OCI-LY7 (cell line): ENCODE measurements around the gene ACBD6. TPM values are rescaled to one million over a fixed set of nuclear protein-coding genes. Genes with fewer than 3 reads are reported as not detected.

Experiments
- BruUV-seq: library from RNA; stranded (reverse); fragments of 400-500 nt; replicated peaks from 2 replicates; lab custom pipeline; 2021; lab: Mats Ljungman, UMichigan
- CTCF ChIA-PET: fragments of 300-600 bp; sonication (Branson Sonifier 250); formaldehyde crosslinking; loops from one replicate; lab custom pipeline; 2022; ENCODE audit warnings: antibody characterized with exemption; ENCODE audit not compliant: unreplicated experiment; lab: Charles Lee
- POLR2A ChIA-PET: fragments of 300-600 bp; sonication (Branson Sonifier 250); formaldehyde crosslinking; loops from one replicate; lab custom pipeline; 2022; ENCODE audit warnings: antibody characterized with exemption; lab: Charles Lee
- DNase-seq: peaks from one replicate; pipeline ENCODE4 v3.0.0-alpha.2; 2015; ENCODE audit warnings: low spot score
- H2AFZ ChIP-seq: fragments of 200-600 bp; sonication (generic), shearing (Covaris generic); 2 replicates; pipeline ENCODE4 v1.6.1; 2014; ENCODE audit warnings: mild to moderate bottlenecking, antibody characterized with exemption, low read length, moderate library complexity
- H3K27ac ChIP-seq: fragments of 200-600 bp; sonication (generic); 2 replicates; pipeline ENCODE4 v1.5.1; 2014; ENCODE audit warnings: mixed run types, low read depth, mild to moderate bottlenecking, moderate library complexity, low read length, inconsistent platforms; ENCODE audit not compliant: poor library complexity, severe bottlenecking
- H3K36me3 ChIP-seq: fragments of 200-600 bp; sonication (generic); 2 replicates; pipeline ENCODE4 v1.6.1; 2014; ENCODE audit warnings: mild to moderate bottlenecking, antibody characterized with exemption, low read length, moderate library complexity, mixed read lengths; ENCODE audit not compliant: insufficient read depth
- H3K4me1 ChIP-seq: fragments of 200-600 bp; sonication (generic); 2 replicates; pipeline ENCODE4 v1.5.1; 2014; ENCODE audit warnings: mild to moderate bottlenecking, low read length; ENCODE audit not compliant: insufficient read depth, poor library complexity, severe bottlenecking
- H3K4me2 ChIP-seq: fragments of 200-600 bp; sonication (generic); 2 replicates; pipeline ENCODE4 v1.6.1; 2014; ENCODE audit warnings: mild to moderate bottlenecking, low read length
- H3K4me3 ChIP-seq: fragments of 200-600 bp; sonication (generic); 2 replicates; pipeline ENCODE4 v1.5.1; 2014; ENCODE audit warnings: mild to moderate bottlenecking, low read depth, low read length; ENCODE audit not compliant: poor library complexity, severe bottlenecking
- H3K79me2 ChIP-seq: fragments of 200-600 bp; sonication (generic); 2 replicates; pipeline ENCODE4 v1.6.1; 2016; ENCODE audit warnings: low read depth, mild to moderate bottlenecking, low read length, moderate library complexity, mixed read lengths; ENCODE audit not compliant: insufficient read depth
- H3K9me2 ChIP-seq: fragments of 200-600 bp; sonication (generic); 2 replicates; pipeline ENCODE4 v1.6.1; 2016; ENCODE audit warnings: mild to moderate bottlenecking, low read length, mixed read lengths; ENCODE audit not compliant: insufficient read depth
- H3K9me3 ChIP-seq: fragments of 200-600 bp; sonication (generic); 2 replicates; pipeline ENCODE4 v1.6.1; 2014; ENCODE audit warnings: mild to moderate bottlenecking, mixed run types, low read length, mixed read lengths
- H4K20me1 ChIP-seq: fragments of 200-600 bp; sonication (generic); 2 replicates; pipeline ENCODE4 v1.6.1; 2014; ENCODE audit warnings: mild to moderate bottlenecking, antibody characterized with exemption, low read length, moderate library complexity, mixed read lengths; ENCODE audit not compliant: insufficient read depth
- EZH2phosphoT487 ChIP-seq: fragments of 200-600 bp; sonication (generic); IDR thresholded peaks from 2 replicates; pipeline ENCODE4 v1.6.1; 2018; ENCODE audit warnings: low read depth, borderline replicate concordance, mild to moderate bottlenecking, mixed run types, antibody characterized with exemption, low read length, moderate library complexity, mixed read lengths
- intact Hi-C: fragments of 100-400 bp; cut with micrococcal nuclease; formaldehyde crosslinking; loops from one replicate; pipeline ENCODE4 v1.10.0; 2022; ENCODE audit not compliant: unreplicated experiment
- total RNA-seq, 2 experiments: library from RNA; depleted of rRNA in 1 of 2; stranded (reverse); fragments of >200 nt in 1 of 2; shearing (Covaris generic) in 1 of 2; gene quantifications; 2 replicates each; pipeline ENCODE4 v1.2.3, GENCODE V29; 2014 to 2022
- TF ChIP-seq, protein P1 (sequence below): fragments of 200-600 bp; sonication (generic); conservative IDR thresholded peaks from 2 replicates; pipeline ENCODE4 v1.5.1; 2014; ENCODE audit warnings: mild to moderate bottlenecking, antibody characterized with exemption, low read length, moderate library complexity, mixed read lengths

The ACBD6 gene
- total RNA-seq, 2 experiments from 2014 or later = 61.2 to 78.4 TPM

DNA sequence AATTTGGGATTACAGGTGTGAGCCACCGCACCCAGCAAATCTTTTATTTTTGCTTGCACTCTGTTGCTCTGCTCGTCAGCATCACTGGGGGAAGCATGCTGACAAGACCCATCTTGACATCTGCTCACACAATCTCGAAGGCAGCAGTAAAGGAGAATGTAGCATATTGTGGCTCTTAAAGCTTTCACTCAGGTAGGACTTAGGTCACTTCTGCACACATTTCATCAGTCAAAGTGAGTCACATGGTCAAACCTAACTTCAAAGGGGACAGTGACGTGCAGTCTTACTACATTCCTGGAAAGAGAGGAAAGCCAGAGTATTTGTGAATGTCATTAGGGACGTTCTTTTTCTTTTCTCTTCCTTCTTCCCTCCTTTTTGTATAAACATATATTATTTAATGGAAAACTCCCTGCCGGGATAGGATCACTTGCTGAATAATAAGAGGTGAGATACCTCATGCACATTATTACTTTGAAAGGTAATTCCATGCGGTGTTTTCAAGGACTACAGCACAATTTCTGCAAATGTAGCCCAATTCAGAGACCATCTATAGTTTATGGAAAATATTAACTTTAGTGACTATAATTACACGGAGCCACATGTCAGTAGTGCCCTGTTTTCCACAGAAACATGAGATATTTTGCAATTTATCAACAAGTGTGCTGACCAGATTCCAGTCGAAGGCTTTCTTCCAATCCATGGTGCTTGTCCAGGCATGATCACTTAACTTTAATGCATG is 19.3 kb upstream of the ACBD6 start:
- POLR2A ChIA-PET = interaction anchor here (0.6 kb wide), 1 partner anchor 266 kb away, joined by 3 read pairs; no protein-coding TSS in a partner anchor
- no peaks in the 10 kb centered on the region for H3K79me2 ChIP-seq
- no peaks in the 10 kb centered on the region for H3K9me3 ChIP-seq
- CTCF ChIA-PET = interaction anchor here (0.6 kb wide), 1 partner anchor 467 kb away, joined by 3 read pairs; no protein-coding TSS in a partner anchor
- no peak overlapping the region for H3K27ac ChIP-seq
- intact Hi-C loops = no loop called here
- H3K9me2 ChIP-seq = no peaks in the 10 kb centered on the region
- no peak overlapping the region for H3K4me2 ChIP-seq
- H3K36me3 ChIP-seq = no peaks in the 10 kb centered on the region
- no peak for DNase-seq
- no peak overlapping the region for H2AFZ ChIP-seq
- BruUV-seq = no TSS peak
- H3K4me1 ChIP-seq = no peaks in the 10 kb centered on the region
- TF ChIP-seq EZH2phosphoT487 = no peak
- TF ChIP-seq, protein P1, sequence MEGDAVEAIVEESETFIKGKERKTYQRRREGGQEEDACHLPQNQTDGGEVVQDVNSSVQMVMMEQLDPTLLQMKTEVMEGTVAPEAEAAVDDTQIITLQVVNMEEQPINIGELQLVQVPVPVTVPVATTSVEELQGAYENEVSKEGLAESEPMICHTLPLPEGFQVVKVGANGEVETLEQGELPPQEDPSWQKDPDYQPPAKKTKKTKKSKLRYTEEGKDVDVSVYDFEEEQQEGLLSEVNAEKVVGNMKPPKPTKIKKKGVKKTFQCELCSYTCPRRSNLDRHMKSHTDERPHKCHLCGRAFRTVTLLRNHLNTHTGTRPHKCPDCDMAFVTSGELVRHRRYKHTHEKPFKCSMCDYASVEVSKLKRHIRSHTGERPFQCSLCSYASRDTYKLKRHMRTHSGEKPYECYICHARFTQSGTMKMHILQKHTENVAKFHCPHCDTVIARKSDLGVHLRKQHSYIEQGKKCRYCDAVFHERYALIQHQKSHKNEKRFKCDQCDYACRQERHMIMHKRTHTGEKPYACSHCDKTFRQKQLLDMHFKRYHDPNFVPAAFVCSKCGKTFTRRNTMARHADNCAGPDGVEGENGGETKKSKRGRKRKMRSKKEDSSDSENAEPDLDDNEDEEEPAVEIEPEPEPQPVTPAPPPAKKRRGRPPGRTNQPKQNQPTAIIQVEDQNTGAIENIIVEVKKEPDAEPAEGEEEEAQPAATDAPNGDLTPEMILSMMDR = no peak
- no peak overlapping the region for H3K4me3 ChIP-seq
- H4K20me1 ChIP-seq = no peaks in the 10 kb centered on the region

DNA sequence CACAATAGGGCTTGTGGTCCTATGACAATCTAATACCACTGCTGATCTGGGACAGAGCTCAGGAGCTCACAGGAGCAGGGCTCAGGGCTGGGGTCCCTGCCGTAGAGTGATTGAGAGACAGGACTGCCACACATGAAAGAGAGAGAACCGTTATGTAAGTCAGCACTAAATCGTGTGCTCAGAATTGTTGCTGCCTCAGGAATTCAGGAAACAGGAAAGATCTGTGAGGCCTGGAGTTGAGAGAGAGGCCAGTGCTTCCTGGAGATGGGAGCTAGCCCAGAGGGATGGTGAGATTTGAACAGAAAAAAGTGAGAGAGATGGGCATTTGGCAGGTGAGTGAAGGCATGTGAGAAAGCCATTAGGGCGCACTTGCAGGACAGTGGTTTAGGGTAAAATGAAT is 17.5 kb upstream of the ACBD6 start:
- H3K36me3 ChIP-seq = no peaks in the 10 kb centered on the region
- H3K4me2 ChIP-seq = no peak overlapping the region
- H3K4me3 ChIP-seq = no peak overlapping the region
- no peak for DNase-seq
- TF ChIP-seq, protein P1 = no peak
- no peak for TF ChIP-seq EZH2phosphoT487
- CTCF ChIA-PET = no interaction called here
- no peak overlapping the region for H2AFZ ChIP-seq
- BruUV-seq = no TSS peak
- intact Hi-C loops = loop anchor here (5.0 kb wide), 2 partner anchors 342 to 622 kb away; no protein-coding TSS in a partner anchor
- H3K9me3 ChIP-seq = no peaks in the 10 kb centered on the region
- POLR2A ChIA-PET = interaction anchor here (0.7 to 1.0 kb wide), 3 partner anchors 9 to 17 kb away, joined by 3 to 5 read pairs (median 4); no protein-coding TSS in a partner anchor
- no peak overlapping the region for H3K27ac ChIP-seq
- no peaks in the 10 kb centered on the region for H3K79me2 ChIP-seq
- no peaks in the 10 kb centered on the region for H3K9me2 ChIP-seq
- no peaks in the 10 kb centered on the region for H4K20me1 ChIP-seq
- H3K4me1 ChIP-seq = no peaks in the 10 kb centered on the region
